ACC112 (cell line): ENCODE data around the gene FAAH.

ENCODE experiments used
- H2AFZ ChIP-seq: fragments of 200-600 bp; sonication (generic); one replicate; pipeline ENCODE4 v1.6.0; 2017; ENCODE audit warnings: antibody characterized with exemption, low read length; ENCODE audit not compliant: unreplicated experiment
- H3K27ac ChIP-seq: fragments of 200-600 bp; sonication (generic); 2 replicates; pipeline ENCODE4 v1.5.1; 2014; ENCODE audit warnings: low read depth, mild to moderate bottlenecking, antibody characterized with exemption, low read length, moderate library complexity
- H3K27me3 ChIP-seq: fragments of 200-600 bp; sonication (generic); 2 replicates; pipeline ENCODE4 v1.6.1; 2014; ENCODE audit warnings: mild to moderate bottlenecking, antibody characterized with exemption, low read length, moderate library complexity, mixed read lengths; ENCODE audit not compliant: insufficient read depth
- H3K36me3 ChIP-seq: fragments of 200-600 bp; sonication (generic); 2 replicates; pipeline ENCODE4 v1.6.1; 2016; ENCODE audit warnings: mild to moderate bottlenecking, antibody characterized with exemption, low read length, moderate library complexity, mixed read lengths; ENCODE audit not compliant: insufficient read depth
- H3K4me1 ChIP-seq: fragments of 200-600 bp; sonication (generic); one replicate; pipeline ENCODE4 v1.6.1; 2016; ENCODE audit warnings: low read length, mixed read lengths; ENCODE audit not compliant: insufficient read depth, unreplicated experiment, control insufficient read depth
- H3K4me3 ChIP-seq: fragments of 200-600 bp; sonication (generic); 2 replicates; pipeline ENCODE4 v1.5.1; 2014; ENCODE audit warnings: mild to moderate bottlenecking, low read depth, low read length
- H3K79me2 ChIP-seq: fragments of 200-600 bp; sonication (generic); one replicate; pipeline ENCODE4 v1.6.0; 2016; ENCODE audit warnings: low read length; ENCODE audit not compliant: control insufficient read depth, unreplicated experiment, insufficient read depth

Gene FAAH

DNA sequence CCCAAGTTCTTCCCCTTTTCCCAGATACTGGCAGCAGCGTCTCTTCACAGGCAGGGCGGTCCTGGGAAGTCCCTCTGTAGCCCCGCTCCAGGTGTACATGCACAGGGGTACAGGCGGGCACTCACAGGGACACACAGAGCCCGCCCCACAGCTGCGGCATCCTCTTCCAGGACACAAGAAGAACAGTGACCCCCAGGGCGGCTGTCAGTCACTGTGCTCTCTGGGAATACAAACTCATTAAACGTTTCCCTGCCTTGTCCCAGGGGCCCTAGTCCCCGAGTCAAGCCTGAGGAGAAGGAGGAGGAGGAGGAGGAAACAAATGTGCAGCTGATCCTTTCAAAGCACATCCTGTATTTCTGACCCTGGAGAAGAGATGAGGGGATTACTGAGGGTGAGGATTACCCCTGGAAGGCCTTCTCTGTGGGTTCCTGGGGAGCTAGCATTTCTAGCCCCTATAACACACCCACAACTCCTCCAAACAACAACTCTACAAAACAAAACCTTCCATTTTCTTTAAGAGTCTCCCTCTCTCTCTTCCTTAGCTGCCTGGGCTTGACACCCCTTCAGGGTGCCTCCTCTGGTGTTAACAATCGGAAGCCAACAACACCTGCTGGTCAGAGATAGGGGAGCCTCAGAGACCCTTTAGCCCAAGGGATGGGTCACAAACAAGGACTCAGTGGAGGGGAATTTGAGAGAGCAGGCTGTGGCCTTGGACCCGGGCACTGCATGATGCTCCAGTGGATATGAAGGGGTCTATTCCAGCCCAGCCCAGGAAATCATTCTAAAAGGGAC, 67.1 kb downstream of the FAAH start:
- H3K27me3 ChIP-seq, result peaks cover 40% of the 10 kb centered on the region

GRCh38 chr1:46461809-46462448, 67.8 kb downstream of the FAAH start:
- no peak overlapping the region for H3K27ac ChIP-seq
- H3K4me3 ChIP-seq, result no peak overlapping the region
- no peaks in the 10 kb centered on the region for H3K36me3 ChIP-seq
- no peaks in the 10 kb centered on the region for H3K79me2 ChIP-seq
- peaks cover 45% of the 10 kb centered on the region for H3K27me3 ChIP-seq
- no peak overlapping the region for H2AFZ ChIP-seq
- peaks cover 6% of the 10 kb centered on the region for H3K4me1 ChIP-seq

More for the DNA sequence above, 67.1 kb downstream of the FAAH start:
- H3K4me1 ChIP-seq, result peaks cover 5% of the 10 kb centered on the region
- no peaks in the 10 kb centered on the region for H3K79me2 ChIP-seq
- H3K4me3 ChIP-seq, result no peak overlapping the region
- no peaks in the 10 kb centered on the region for H3K36me3 ChIP-seq
- no peak overlapping the region for H2AFZ ChIP-seq
- H3K27ac ChIP-seq, result no peak overlapping the region
